Cardiac fibroblast (primary cell): ENCODE results near the gene CCDC32.
A peak's percentile ranks its signal among the peaks of the same experiment; 100 is the strongest.
"Not testable (repeated sequence)": the region's sequence is repeated elsewhere in the genome, so short reads cannot be mapped to it uniquely, and the experiment has no call there.

Experiments used
- DNase-seq, 2 donors: peaks; one replicate each; pipeline versions ENCODE4 v3.0.0 to v3.0.0-alpha.2; 2010; ENCODE audit warnings: low read depth in 2 of 2
- H3K4me3 ChIP-seq, 2 donors: replicated peaks in 1 of 2; 1 replicate in 1 of 2; 2 replicates in 1 of 2; pipeline ENCODE4 v1.5.1; 2011; ENCODE audit warnings: low read depth in 2 of 2, low read length in 2 of 2, mild to moderate bottlenecking in 2 of 2, moderate library complexity in 1 of 2
- CTCF ChIP-seq: IDR thresholded peaks from one replicate; pipeline ENCODE4 v1.5.1; 2011; ENCODE audit warnings: low read depth, mild to moderate bottlenecking, low read length, inconsistent platforms

CCDC32 gene

GRCh38 chr15:40591389-40591788 lies 26.5 kb upstream of the CCDC32 start:
- no peak overlapping the region for H3K4me3 ChIP-seq
- DNase-seq: no peak
- no peak for TF ChIP-seq CTCF

GRCh38 chr15:40590667-40591050 lies 25.8 kb upstream of the CCDC32 start:
- peak; percentile 7 to 36 for DNase-seq
- no peak for TF ChIP-seq CTCF
- H3K4me3 ChIP-seq: peak overlapping the region in 1 of 2 donors; percentile 11

- TF ChIP-seq CTCF: no peak
- no peak for DNase-seq
- H3K4me3 ChIP-seq: no peak overlapping the region
Measured at GRCh38 chr15:40584191-40584590, 19.3 kb upstream of the CCDC32 start.

- TF ChIP-seq CTCF: no peak
- peak in 1 of 2 donors; percentile 60 for DNase-seq
- H3K4me3 ChIP-seq: peak overlapping the region in 1 of 2 donors; percentile 21
Measured at GRCh38 chr15:40582726-40583246, 17.9 kb upstream of the CCDC32 start.

- H3K4me3 ChIP-seq, DNase-seq: not testable (repeated sequence)
Measured at GRCh38 chr15:40581796-40582195, 17.0 kb upstream of the CCDC32 start.

GRCh38 chr15:40578892-40579291 lies 14.1 kb upstream of the CCDC32 start:
- TF ChIP-seq CTCF: no peak
- no peak for DNase-seq
- no peak overlapping the region for H3K4me3 ChIP-seq

GRCh38 chr15:40576914-40577313 lies 12.1 kb upstream of the CCDC32 start:
- not testable (repeated sequence) for DNase-seq, H3K4me3 ChIP-seq

- TF ChIP-seq CTCF: no peak
- no peak overlapping the region for H3K4me3 ChIP-seq
- DNase-seq: no peak
Measured at GRCh38 chr15:40575113-40575512, 10.3 kb upstream of the CCDC32 start.
